WTC11 (cell line): ENCODE measurements around the gene TBC1D21. TPM values are rescaled to one million over a fixed set of nuclear protein-coding genes. Genes with fewer than 3 reads are reported as not detected.

Source experiments
- ATAC-seq: fragments of 200-7000 bp; cut with Tn5 transposase; 2 replicates; pipeline ENCODE4 v1.10.0; 2021; ENCODE audit warnings: mild to moderate bottlenecking, moderate library complexity
- CTCF ChIA-PET: fragments of 300-600 bp; sonication (Branson Sonifier 250); formaldehyde crosslinking; loops from one replicate; lab custom pipeline; 2021; ENCODE audit warnings: antibody characterized with exemption; lab: Charles Lee
- POLR2A ChIA-PET: fragments of 350-600 bp; sonication (Branson Sonifier 250); formaldehyde crosslinking; loops from one replicate; lab custom pipeline; 2021; ENCODE audit warnings: antibody characterized with exemption; lab: Charles Lee
- DNase-seq: peaks from one replicate; pipeline ENCODE4 v3.0.0; 2021; ENCODE audit warnings: low spot score
- H3K27ac Mint-ChIP-seq: 2 replicates; pipeline ENCODE4 v1.8.0; 2021; ENCODE audit warnings: mixed read lengths
- H3K27me3 Mint-ChIP-seq: 2 replicates; pipeline ENCODE4 v1.8.0; 2021; ENCODE audit warnings: low read depth, mild to moderate bottlenecking, moderate library complexity, mixed read lengths
- H3K36me3 Mint-ChIP-seq: 2 replicates; pipeline ENCODE4 v1.8.0; 2021; ENCODE audit warnings: mixed read lengths
- H3K4me1 Mint-ChIP-seq: 2 replicates; pipeline ENCODE4 v1.8.0; 2022; ENCODE audit warnings: mixed read lengths
- H3K4me3 Mint-ChIP-seq: 2 replicates; pipeline ENCODE4 v1.8.0; 2021; ENCODE audit warnings: mild to moderate bottlenecking, moderate library complexity, mixed read lengths
- H3K9me3 Mint-ChIP-seq: 2 replicates; pipeline ENCODE4 v1.8.0; 2021; ENCODE audit warnings: mixed read lengths
- ATF1 ChIP-seq: sonication (generic); formaldehyde crosslinking; IDR thresholded peaks from 2 replicates; pipeline ENCODE4 v1.8.1; 2023; ENCODE audit warnings: mild to moderate bottlenecking, moderate library complexity, missing genetic modification reagents
- ELF4 ChIP-seq: sonication (generic); formaldehyde crosslinking; IDR thresholded peaks from 2 replicates; pipeline ENCODE4 v1.8.1; 2022; ENCODE audit warnings: low read depth, mild to moderate bottlenecking, moderate library complexity, missing genetic modification reagents
- EMX1 ChIP-seq: fragments of 250-450 bp; sonication (Bioruptor Pico); IDR thresholded peaks from 2 replicates; pipeline ENCODE4 v1.8.0; 2021; ENCODE audit warnings: mild to moderate bottlenecking
- FOXJ3 ChIP-seq: sonication (generic); formaldehyde crosslinking; IDR thresholded peaks from 2 replicates; pipeline ENCODE4 v1.9.0; 2021; ENCODE audit warnings: missing genetic modification reagents, mild to moderate bottlenecking, borderline replicate concordance
- FOXP1 ChIP-seq: sonication (generic); formaldehyde crosslinking; IDR thresholded peaks from 2 replicates; pipeline ENCODE4 v1.8.0; 2022; ENCODE audit warnings: missing genetic modification reagents, mild to moderate bottlenecking, moderate library complexity, borderline replicate concordance
- HMGA2 ChIP-seq: fragments of 250-450 bp; sonication (Bioruptor Pico); IDR thresholded peaks from 2 replicates; pipeline ENCODE4 v1.4.0; 2021; ENCODE audit warnings: mild to moderate bottlenecking, moderate library complexity
- NFE2L1 ChIP-seq: sonication (generic); formaldehyde crosslinking; IDR thresholded peaks from 2 replicates; pipeline ENCODE4 v1.8.1; 2023; ENCODE audit warnings: missing genetic modification reagents
- PRDM15 ChIP-seq: sonication (generic); formaldehyde crosslinking; IDR thresholded peaks from 2 replicates; pipeline ENCODE4 v1.8.0; 2022; ENCODE audit warnings: missing genetic modification reagents
- TCF7 ChIP-seq: sonication (generic); formaldehyde crosslinking; IDR thresholded peaks from 2 replicates; pipeline ENCODE4 v1.8.0; 2022; ENCODE audit warnings: mild to moderate bottlenecking, low read depth, missing genetic modification reagents, moderate library complexity
- TP53 ChIP-seq: sonication (generic); formaldehyde crosslinking; IDR thresholded peaks from 2 replicates; pipeline ENCODE4 v1.8.1; 2023; ENCODE audit warnings: mild to moderate bottlenecking, missing genetic modification reagents
- ZNF396 ChIP-seq: fragments of 250-450 bp; sonication (Bioruptor Pico); IDR thresholded peaks from 2 replicates; pipeline ENCODE4 v1.8.0; 2021; ENCODE audit warnings: mild to moderate bottlenecking, moderate library complexity, borderline replicate concordance
- ZNF423 ChIP-seq: fragments of 250-450 bp; sonication (Bioruptor Pico); IDR thresholded peaks from 2 replicates; pipeline ENCODE4 v2.1.2; 2022; ENCODE audit warnings: mild to moderate bottlenecking, moderate library complexity
- ZNF532 ChIP-seq: fragments of 250-450 bp; sonication (Bioruptor Pico); IDR thresholded peaks from 2 replicates; pipeline ENCODE4 v1.9.0; 2021; ENCODE audit warnings: mild to moderate bottlenecking, borderline replicate concordance
- ZSCAN18 ChIP-seq: fragments of 250-450 bp; sonication (Bioruptor Pico); IDR thresholded peaks from 2 replicates; pipeline ENCODE4 v2.1.2; 2022; ENCODE audit warnings: mild to moderate bottlenecking, moderate library complexity
- total RNA-seq: library from RNA; stranded (reverse); gene quantifications from 3 replicates; pipeline ENCODE4 v1.2.3, GENCODE V29; 2021
- TF ChIP-seq, protein P1 (sequence below): sonication (generic); formaldehyde crosslinking; IDR thresholded peaks from 2 replicates; pipeline ENCODE4 v1.8.0; 2022; ENCODE audit warnings: mild to moderate bottlenecking, missing genetic modification reagents

The TBC1D21 gene
- total RNA-seq, 1 experiment from 2014 or later = not detected

DNA sequence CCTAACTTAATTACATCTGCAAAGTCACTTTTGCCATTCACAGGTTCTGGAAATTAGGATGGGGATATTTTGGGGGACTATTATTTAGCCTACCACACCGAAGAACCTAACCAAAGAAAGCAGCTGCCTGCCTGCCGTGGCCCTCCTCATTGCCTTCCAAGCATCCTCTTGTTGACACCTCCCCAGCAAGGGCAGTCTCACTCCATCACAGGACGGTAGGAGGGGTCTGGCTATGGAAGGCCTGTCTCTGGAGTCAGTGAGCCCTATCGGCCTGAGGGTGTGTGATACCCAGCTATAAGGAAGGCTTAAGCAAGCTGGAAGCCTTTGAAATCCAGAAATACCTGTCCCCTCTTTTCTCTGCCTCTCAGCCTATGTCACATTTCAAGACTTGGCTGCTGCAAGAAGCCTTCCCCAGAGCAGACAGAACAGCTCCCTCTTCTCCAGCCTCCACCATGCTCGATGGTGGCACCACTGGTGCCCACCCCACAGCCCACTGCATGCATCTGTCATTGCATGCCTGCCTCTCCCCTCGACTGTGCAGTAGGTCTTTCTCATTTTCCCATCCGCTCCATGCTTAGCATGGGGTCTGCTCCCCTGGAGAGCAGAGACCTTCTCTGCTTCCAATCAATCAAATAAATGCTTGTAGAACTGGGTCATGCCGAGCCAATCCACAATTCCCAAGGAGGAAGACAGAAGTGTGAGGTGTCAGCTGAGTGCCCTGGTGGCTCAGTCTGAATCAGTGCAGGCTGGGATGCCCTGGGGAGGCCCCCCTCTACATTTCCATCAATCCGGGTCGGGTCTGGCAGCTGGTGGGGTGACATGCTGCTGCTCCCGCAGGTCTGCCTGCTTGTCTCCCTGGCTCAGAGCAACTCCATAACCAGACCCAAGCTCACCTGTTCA lies 29.0 kb downstream of the TBC1D21 start:
- H3K9me3 Mint-ChIP-seq = peaks cover 6% of the 10 kb centered on the region
- no peak for TF ChIP-seq ZNF396 (CRISPR knock-in tag)
- TF ChIP-seq TCF7 (CRISPR knock-in tag) = no peak
- no peak for TF ChIP-seq NFE2L1 (CRISPR knock-in tag)
- no peak for TF ChIP-seq ZNF423
- TF ChIP-seq HMGA2 = no peak
- TF ChIP-seq ELF4 = no peak
- no peak for TF ChIP-seq ZNF532 (CRISPR knock-in tag)
- TF ChIP-seq, protein P1, sequence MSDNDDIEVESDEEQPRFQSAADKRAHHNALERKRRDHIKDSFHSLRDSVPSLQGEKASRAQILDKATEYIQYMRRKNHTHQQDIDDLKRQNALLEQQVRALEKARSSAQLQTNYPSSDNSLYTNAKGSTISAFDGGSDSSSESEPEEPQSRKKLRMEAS (CRISPR knock-in tag) = no peak
- TF ChIP-seq FOXJ3 (CRISPR knock-in tag) = no peak
- TF ChIP-seq PRDM15 (CRISPR knock-in tag) = no peak
- no peak for TF ChIP-seq ATF1 (CRISPR knock-in tag)
- peaks cover 7% of the 10 kb centered on the region for H3K4me1 Mint-ChIP-seq
- DNase-seq (no peak), ATAC-seq (no peak)
- H3K36me3 Mint-ChIP-seq = no peaks in the 10 kb centered on the region
- CTCF ChIA-PET = interaction anchor here (0.6 to 1.8 kb wide), 4 partner anchors 25 to 146 kb away, joined by 3 to 6 read pairs (median 4); no protein-coding TSS in a partner anchor
- H3K4me3 Mint-ChIP-seq = no peak overlapping the region
- POLR2A ChIA-PET = no interaction called here
- no peak overlapping the region for H3K27ac Mint-ChIP-seq
- peaks cover 5% of the 10 kb centered on the region; the same call in 1 of the 2 replicates for H3K27me3 Mint-ChIP-seq

GRCh38 chr15:73904026-73904815 lies 30.9 kb downstream of the TBC1D21 start:
- H3K9me3 Mint-ChIP-seq = peaks cover 6% of the 10 kb centered on the region
- ChIA-PET POLR2A (no interaction called here), CTCF (interaction anchor here (0.5 to 2.7 kb wide), 4 partner anchors 24 to 1418 kb away, joined by 3 to 11 read pairs (median 5); no protein-coding TSS in a partner anchor)
- no peaks in the 10 kb centered on the region for H3K36me3 Mint-ChIP-seq
- no peak overlapping the region for H3K27ac Mint-ChIP-seq
- no peak for DNase-seq
- no peak for ATAC-seq
- peaks cover 7% of the 10 kb centered on the region for H3K4me1 Mint-ChIP-seq
- peaks cover 7% of the 10 kb centered on the region for H3K27me3 Mint-ChIP-seq
- TF ChIP-seq FOXJ3 (CRISPR knock-in tag) = no peak
- TF ChIP-seq ZSCAN18 = no peak
- TF ChIP-seq FOXP1 (CRISPR knock-in tag) = no peak
- no peak for TF ChIP-seq EMX1 (CRISPR knock-in tag)
- no peak for TF ChIP-seq TP53 (CRISPR knock-in tag)
- TF ChIP-seq HMGA2 = no peak
- no peak overlapping the region for H3K4me3 Mint-ChIP-seq
